Measurements from ENCODE around the gene LRP8.

The LRP8 gene

GRCh38 chr1:53335661-53336060 lies 7.8 kb upstream of the LRP8 start:
- no peak for TF ChIP-seq CTCF (IDR thresholded peaks at IDR 0.05; ENCODE audit: low read depth, low read length, missing control alignments)
- in situ Hi-C loops (cut with HindIII; ENCODE audit: low sequenced_read_pairs) = no loop called here
- H3K4me3 ChIP-seq (ENCODE audit: low read depth, low read length) = no peak overlapping the region
- DNase-seq (ENCODE audit: low read depth) = no peak

DNA sequence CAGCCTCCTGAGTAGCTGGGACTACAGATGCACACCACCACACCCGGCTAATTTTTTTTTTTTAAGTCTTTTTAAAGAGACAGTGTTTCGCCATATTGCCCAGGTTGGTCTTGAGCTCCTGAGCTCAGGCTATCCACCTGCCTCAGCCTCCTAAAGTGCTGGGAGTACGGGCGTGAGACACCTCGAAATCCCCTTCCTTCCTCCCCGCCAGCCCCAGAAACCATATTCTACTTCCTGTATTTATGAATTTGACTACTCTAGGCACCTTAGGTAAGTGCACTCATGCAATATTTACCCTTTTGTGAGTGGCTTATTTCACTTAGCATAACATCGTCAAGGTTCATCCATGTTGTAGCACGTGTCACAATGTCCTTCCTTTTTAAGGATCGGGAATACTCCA lies 6.9 kb upstream of the LRP8 start:
- H3K4me3 ChIP-seq (ENCODE audit: low read depth, low read length) = no peak overlapping the region
- in situ Hi-C loops (cut with HindIII; ENCODE audit: low sequenced_read_pairs) = no loop called here
- no peak for TF ChIP-seq CTCF (IDR thresholded peaks at IDR 0.05; ENCODE audit: low read depth, low read length, missing control alignments)
- DNase-seq (ENCODE audit: low read depth) = no peak

DNA sequence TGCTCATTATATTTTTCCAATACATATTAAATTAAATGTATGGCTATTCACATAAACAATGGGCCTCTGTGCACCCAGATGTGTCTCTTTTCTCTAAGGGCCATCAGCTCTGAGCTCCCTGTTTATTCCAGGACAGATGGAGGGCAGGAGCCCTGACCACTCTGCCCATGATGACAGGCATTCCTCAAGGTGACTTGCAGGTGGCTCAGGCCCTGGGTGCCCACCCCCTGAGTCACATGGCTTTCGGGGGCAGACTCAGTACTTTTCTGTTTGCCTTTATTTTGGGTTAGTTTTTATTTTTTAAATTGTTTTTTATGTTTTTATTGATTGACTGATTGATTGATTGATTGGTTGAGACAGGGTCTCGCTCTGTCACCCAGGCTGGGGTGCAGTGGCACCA lies 6.4 kb upstream of the LRP8 start:
- TF ChIP-seq CTCF (IDR thresholded peaks at IDR 0.05; ENCODE audit: low read depth, low read length, missing control alignments) = no peak
- in situ Hi-C loops (cut with HindIII; ENCODE audit: low sequenced_read_pairs) = no loop called here
- H3K4me3 ChIP-seq (ENCODE audit: low read depth, low read length) = no peak overlapping the region
- no peak for DNase-seq (ENCODE audit: low read depth)

DNA sequence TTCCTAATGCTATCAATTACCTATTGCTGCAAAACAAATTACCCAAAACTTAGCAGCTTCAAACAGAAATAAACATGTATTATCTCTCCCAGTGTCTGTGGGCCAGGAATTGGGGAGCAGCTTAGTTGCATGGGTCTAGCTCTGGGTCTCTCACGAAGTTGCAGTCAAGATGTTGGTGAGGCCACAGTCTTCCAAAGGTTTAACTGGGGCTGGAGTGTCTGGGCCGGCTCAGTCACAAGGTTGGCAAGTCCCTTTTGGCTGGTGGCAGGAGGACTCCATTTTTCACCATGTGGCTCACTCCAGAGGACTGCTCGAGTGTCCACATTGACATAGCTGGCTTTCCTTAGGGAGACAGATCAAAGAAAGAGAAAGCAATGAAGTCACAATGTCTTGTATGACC lies 5.0 kb upstream of the LRP8 start:
- no peak overlapping the region for H3K4me3 ChIP-seq (ENCODE audit: low read depth, low read length)
- DNase-seq (ENCODE audit: low read depth) = no peak
- in situ Hi-C loops (cut with HindIII; ENCODE audit: low sequenced_read_pairs) = no loop called here
- no peak for TF ChIP-seq CTCF (IDR thresholded peaks at IDR 0.05; ENCODE audit: low read depth, low read length, missing control alignments)

GRCh38 chr1:53332186-53332564 lies 4.3 kb upstream of the LRP8 start:
- no peak overlapping the region for H3K4me3 ChIP-seq (ENCODE audit: low read depth, low read length)
- no peak for TF ChIP-seq CTCF (IDR thresholded peaks at IDR 0.05; ENCODE audit: low read depth, low read length, missing control alignments)
- no peak for DNase-seq (ENCODE audit: low read depth)
- in situ Hi-C loops (cut with HindIII; ENCODE audit: low sequenced_read_pairs) = no loop called here

- in situ Hi-C loops (cut with HindIII; ENCODE audit: low sequenced_read_pairs) = no loop called here
- no peak for TF ChIP-seq CTCF (IDR thresholded peaks at IDR 0.05; ENCODE audit: low read depth, low read length, missing control alignments)
- no peak overlapping the region for H3K4me3 ChIP-seq (ENCODE audit: low read depth, low read length)
- DNase-seq (ENCODE audit: low read depth) = no peak
These were observed 3.7 kb upstream of the LRP8 start for GRCh38 chr1:53331446-53332185.

Data from astrocyte of the cerebellum (primary cell).